ENCODE data around the gene NUDT16L1.

DNA sequence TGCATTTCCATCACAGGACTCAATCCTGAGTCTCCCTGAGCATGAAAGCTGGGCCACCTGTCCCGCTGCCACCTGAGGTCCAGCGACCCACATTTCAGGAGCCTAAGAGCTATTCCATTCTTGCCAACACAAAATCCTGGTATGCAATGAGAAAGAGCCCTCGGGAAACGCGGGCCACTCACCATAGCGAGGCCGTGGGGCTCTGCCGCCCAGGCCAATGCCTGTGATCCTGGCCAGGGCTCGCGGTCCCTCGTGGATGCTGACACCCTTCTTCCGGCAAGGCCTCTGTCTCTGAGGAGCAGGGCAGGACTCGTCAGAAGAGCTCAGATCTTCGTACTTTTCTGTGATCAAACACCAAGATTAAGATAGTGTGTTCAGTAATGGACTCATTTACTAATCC is 11.6 kb downstream of the NUDT16L1 start:
- TF ChIP-seq, protein P1, sequence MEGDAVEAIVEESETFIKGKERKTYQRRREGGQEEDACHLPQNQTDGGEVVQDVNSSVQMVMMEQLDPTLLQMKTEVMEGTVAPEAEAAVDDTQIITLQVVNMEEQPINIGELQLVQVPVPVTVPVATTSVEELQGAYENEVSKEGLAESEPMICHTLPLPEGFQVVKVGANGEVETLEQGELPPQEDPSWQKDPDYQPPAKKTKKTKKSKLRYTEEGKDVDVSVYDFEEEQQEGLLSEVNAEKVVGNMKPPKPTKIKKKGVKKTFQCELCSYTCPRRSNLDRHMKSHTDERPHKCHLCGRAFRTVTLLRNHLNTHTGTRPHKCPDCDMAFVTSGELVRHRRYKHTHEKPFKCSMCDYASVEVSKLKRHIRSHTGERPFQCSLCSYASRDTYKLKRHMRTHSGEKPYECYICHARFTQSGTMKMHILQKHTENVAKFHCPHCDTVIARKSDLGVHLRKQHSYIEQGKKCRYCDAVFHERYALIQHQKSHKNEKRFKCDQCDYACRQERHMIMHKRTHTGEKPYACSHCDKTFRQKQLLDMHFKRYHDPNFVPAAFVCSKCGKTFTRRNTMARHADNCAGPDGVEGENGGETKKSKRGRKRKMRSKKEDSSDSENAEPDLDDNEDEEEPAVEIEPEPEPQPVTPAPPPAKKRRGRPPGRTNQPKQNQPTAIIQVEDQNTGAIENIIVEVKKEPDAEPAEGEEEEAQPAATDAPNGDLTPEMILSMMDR (IDR thresholded peaks at IDR 0.05; ENCODE audit: insufficient read depth, low read length): no peak
- TF ChIP-seq POLR2AphosphoS5 (IDR thresholded peaks at IDR 0.05; ENCODE audit: low read depth) (no peak), GABPA (IDR thresholded peaks at IDR 0.05; ENCODE audit: low read depth) (no peak), SPI1 (IDR thresholded peaks at IDR 0.05; ENCODE audit: borderline replicate concordance, low read depth) (no peak)
- TF ChIP-seq, protein P2, sequence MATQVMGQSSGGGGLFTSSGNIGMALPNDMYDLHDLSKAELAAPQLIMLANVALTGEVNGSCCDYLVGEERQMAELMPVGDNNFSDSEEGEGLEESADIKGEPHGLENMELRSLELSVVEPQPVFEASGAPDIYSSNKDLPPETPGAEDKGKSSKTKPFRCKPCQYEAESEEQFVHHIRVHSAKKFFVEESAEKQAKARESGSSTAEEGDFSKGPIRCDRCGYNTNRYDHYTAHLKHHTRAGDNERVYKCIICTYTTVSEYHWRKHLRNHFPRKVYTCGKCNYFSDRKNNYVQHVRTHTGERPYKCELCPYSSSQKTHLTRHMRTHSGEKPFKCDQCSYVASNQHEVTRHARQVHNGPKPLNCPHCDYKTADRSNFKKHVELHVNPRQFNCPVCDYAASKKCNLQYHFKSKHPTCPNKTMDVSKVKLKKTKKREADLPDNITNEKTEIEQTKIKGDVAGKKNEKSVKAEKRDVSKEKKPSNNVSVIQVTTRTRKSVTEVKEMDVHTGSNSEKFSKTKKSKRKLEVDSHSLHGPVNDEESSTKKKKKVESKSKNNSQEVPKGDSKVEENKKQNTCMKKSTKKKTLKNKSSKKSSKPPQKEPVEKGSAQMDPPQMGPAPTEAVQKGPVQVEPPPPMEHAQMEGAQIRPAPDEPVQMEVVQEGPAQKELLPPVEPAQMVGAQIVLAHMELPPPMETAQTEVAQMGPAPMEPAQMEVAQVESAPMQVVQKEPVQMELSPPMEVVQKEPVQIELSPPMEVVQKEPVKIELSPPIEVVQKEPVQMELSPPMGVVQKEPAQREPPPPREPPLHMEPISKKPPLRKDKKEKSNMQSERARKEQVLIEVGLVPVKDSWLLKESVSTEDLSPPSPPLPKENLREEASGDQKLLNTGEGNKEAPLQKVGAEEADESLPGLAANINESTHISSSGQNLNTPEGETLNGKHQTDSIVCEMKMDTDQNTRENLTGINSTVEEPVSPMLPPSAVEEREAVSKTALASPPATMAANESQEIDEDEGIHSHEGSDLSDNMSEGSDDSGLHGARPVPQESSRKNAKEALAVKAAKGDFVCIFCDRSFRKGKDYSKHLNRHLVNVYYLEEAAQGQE (IDR thresholded peaks at IDR 0.05; ENCODE audit: insufficient replicate concordance, low read depth): no peak
